IPS-18c (cell line): ENCODE results near the gene EEPD1.

Experiments used
- H3K4me3 ChIP-seq: 2 replicates; pipeline ENCODE4 v1.7.0; 2013; ENCODE audit warnings: low read depth, mild to moderate bottlenecking, low read length, moderate library complexity; ENCODE audit not compliant: insufficient read depth
- H3K9me3 ChIP-seq: one replicate; pipeline ENCODE4 v1.6.1; 2013; ENCODE audit warnings: mild to moderate bottlenecking, low read length, moderate library complexity; ENCODE audit not compliant: control insufficient read depth, insufficient read depth

The EEPD1 gene

DNA sequence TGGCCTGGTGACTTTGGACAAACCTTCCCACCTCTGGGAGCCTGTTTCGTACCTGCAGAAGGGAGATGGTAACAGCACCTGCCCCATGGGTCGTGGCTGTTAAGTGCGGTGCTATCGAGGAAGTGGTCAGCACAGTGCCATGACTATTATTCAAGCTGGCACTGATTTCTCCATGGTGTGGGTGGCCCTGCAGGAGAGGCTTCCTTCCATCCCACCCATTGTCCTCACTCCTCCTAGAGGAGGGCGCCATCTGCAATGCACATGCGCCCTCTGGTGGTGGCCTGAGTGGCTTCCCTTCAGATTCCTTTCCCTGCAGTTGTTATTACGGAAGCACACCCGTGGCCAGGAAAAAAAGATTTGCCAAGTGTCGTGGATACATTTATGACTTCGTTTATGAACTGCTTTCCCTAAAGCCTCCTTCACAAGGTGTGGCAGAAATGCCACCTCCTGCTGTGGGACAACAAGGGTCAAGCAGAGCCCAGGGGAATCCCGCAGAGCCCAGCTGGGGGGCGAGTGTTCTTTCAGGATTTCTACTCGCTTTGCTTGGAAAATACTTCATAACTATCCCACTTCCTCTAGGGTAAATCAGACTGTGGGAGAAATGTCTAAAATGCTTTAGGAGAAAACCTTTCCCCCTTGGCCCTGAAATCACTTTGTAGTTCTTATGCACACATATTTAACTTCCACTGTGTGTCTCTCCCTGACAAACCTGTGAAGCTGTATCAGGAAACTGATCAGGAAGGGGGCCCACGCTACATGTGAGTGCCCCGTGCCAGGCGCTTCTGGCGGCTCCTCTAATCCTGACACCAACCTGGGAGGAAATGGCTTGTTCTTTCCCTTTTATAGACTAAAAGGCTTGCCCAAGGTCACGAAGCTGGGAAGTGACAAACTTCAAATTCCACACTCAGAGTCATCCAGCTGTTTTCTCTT lies 138.6 kb downstream of the EEPD1 start:
- H3K9me3 ChIP-seq: no peaks in the 10 kb centered on the region
- no peak overlapping the region for H3K4me3 ChIP-seq

DNA sequence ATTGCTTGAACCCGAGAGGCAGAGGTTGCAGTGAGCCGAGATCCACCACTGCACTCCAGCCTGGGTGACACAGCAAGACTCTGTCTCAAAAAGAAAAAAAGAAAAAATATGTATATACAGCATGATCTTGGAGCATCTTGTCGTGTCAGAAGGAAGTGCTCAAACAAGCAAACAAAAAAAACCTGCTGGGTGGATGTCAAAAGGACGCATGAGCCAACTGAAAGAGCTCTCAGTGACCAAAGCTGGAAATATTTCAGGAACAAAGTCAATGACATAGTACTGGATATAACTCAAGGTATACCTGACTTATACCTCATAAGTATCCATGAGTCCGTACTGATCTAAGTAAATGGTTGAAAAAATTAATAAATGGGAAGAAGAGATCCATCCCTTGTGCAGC lies 142.0 kb downstream of the EEPD1 start:
- no peaks in the 10 kb centered on the region for H3K9me3 ChIP-seq
- H3K4me3 ChIP-seq: no peak overlapping the region

DNA sequence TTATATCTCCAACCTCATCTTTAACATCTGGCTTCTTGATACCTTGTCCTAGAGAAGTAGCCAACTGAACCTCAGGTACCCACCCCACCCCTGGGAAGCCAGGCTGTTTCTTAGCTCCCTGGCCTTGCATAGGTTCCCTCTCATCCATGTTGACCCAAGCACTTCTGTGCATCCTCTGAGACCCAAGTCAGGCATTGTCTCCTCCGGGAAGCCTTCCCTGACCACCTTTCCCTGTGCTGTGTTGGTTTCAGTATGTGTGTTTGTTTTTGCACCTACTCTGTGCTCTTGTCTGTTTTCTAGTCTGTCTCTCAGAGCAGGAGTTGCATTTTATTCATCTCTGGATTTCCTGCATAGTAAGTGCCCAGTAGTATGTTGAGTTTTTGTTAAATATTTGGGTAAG lies 143.2 kb downstream of the EEPD1 start:
- H3K9me3 ChIP-seq: no peaks in the 10 kb centered on the region
- no peak overlapping the region for H3K4me3 ChIP-seq

DNA sequence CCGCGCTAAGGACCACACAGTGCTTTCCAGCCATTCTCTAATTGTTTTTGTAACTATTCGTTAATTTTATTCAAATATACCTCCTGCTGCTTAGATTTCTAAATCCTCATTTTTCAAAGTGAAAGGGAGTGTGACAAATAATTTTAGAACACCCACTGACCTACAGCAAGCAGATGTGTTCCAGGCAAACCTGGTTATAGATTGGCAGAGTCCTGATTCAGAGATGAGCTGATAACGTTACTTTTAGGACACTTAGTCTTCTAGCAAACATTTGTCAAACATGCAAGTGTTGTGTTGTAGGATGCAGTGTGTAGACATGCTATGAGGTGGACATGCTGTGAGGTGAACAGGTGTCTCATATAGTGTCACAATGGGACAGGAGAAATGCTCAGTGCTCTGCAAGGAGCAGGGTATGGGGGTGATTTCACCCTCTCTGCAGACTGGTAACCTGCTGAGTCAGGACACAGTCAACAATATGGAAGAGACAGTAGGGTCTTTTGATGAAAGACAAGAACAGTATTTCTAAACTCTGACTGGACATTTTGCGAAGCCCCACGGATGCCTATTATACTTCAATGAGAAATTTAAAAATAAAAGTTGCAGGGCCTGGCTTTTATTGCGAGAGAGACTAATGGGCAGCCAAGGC lies 144.4 kb downstream of the EEPD1 start:
- Histone ChIP-seq H3K9me3 (no peaks in the 10 kb centered on the region), H3K4me3 (no peak overlapping the region)

DNA sequence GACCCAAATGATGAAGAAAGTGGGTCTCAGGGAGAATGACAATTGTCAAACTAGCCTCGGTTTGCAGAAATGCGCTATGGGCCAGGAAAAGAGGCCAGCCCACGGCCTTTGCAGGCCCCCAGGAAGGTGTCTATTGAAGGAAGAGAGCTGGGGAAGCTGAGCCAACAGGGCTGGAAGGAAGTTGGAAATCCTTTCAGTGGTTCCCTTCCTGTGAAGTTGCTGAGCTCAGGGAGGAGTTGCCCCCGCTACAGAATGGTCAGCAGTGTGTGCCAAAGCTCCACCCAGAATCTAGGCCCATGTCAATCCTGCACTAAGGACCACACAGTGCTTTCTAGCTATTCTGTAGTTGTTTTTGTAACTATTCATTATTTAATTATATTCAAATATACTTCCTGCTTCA lies 145.1 kb downstream of the EEPD1 start:
- Histone ChIP-seq H3K4me3 (no peak overlapping the region), H3K9me3 (no peaks in the 10 kb centered on the region)

DNA sequence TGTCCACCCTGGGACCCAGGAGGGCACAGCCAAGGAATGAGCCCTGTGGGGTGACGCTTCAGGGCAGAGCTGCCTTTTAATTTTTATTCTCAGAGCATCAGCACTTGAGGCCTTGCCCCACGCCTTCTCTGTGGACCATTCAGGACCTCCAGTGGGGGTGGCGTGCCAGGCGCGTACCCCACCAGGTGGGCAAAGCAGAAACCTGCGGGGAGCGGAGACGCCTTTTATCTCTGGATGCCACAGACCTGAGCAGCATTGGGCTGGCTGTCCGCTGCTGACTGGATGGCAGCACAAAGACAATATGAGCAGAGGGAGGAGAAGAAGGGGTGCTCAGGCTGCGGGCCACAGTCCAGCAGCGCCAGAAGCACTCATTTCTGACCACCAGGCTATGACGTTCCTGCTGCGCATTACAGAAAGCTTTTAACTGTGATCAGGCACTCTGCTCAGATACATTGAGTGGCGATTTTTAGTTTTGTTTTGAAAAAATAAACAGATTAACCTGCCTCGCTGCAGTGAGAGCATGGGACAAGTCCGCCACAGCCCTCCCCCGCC lies 146.2 kb downstream of the EEPD1 start:
- Histone ChIP-seq H3K9me3 (peaks cover 2% of the 10 kb centered on the region), H3K4me3 (no peak overlapping the region)

DNA sequence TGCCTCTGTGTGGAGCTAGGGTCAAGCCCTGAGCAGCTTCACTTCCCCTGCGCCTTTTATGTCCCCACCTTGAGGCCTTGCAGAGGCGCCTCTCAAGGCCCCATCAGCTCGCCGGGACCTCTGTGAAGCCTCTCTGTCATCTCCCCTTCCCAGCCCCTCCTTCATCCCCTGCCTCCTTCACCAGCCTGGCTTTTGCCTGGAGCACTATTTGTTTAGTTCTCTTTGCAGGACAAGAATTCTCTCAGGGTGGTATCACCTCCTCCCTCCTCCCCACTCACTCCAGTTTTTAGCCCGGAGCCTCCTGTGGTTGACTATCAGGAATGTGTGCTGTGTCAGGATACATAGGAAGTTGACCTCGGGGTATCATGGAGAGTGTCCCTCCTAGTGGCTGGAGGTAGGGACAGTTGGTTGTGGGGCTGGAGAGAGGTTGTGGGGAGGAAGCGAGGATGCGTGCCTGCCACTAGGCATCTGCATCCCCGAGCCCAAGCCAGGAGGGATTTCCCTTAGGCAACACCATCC lies 146.8 kb downstream of the EEPD1 start:
- H3K4me3 ChIP-seq: no peak overlapping the region
- H3K9me3 ChIP-seq: peaks cover 2% of the 10 kb centered on the region

DNA sequence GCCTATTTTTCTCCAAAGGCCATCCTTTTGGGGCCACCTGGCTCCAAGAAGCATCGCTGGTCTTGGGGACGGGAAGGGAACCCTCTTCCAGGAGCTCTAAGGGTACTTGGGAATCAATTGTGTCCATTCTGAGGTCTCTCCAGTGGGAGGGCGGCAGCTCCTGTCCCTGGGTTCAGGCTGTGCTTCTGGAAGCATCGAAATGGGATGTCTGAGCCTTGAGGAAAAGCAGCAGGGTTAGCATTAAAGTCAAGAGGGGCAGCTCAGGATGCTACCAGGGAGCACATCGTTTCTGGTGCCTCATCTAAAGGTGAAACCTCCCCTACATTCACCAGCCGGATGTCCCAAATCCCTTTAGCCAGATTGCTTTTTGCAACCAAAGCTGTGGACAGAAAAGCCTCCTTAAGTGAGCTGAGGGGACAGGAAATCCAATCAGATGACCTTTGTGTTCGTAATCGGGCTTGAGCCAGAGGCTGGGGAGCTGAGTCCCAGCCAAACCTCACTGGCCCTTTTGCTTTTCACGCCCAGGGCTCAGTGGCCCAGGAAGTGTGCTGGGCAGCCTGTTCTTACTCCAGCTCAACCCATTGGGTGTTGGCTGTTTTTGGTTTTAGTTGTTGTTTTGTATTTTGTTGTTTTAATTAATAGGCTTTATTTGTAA lies 147.8 kb downstream of the EEPD1 start:
- Histone ChIP-seq H3K4me3 (no peak overlapping the region), H3K9me3 (peaks cover 2% of the 10 kb centered on the region)

DNA sequence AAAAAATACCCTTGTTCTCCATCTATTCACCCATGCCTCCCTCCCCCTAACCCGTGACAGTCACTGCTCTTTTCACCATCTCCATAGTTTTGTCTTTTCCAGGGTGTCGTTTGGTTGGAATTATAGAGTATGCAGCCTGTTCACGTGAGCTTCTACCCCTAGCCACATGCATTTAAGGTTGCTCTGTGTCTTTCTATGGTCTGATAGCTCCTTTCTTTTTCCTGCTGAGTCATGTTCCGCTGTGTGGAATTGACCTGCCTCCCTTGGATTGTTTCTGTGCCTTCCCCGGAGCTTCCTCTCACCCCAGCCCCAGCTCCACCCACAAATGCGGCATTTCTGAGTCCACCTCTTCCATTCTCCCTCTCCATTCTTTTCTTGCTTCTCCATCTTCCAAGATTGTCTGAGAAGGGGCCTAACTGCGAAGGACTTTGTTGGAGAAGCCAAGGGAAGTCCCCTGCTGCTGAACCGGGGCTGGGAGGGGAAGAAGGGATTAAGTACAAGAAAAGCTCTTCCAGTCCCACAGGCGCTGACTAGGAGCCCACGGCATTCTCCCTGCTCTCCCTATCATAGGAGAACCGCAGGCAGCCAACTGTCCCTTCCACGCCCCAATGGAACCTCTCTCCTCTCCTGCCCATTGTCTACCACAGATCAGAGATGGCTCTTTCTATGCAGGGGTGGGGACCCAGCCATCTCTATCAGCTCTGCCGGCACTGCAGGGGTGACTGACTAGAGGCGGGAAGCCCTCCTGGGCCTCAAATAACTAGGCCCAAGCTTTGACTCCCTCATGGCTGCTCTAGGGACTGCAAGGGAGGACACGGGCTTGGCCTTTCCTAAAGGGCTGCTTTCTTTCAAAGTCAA lies 149.1 kb downstream of the EEPD1 start:
- H3K9me3 ChIP-seq: peaks cover 2% of the 10 kb centered on the region

DNA sequence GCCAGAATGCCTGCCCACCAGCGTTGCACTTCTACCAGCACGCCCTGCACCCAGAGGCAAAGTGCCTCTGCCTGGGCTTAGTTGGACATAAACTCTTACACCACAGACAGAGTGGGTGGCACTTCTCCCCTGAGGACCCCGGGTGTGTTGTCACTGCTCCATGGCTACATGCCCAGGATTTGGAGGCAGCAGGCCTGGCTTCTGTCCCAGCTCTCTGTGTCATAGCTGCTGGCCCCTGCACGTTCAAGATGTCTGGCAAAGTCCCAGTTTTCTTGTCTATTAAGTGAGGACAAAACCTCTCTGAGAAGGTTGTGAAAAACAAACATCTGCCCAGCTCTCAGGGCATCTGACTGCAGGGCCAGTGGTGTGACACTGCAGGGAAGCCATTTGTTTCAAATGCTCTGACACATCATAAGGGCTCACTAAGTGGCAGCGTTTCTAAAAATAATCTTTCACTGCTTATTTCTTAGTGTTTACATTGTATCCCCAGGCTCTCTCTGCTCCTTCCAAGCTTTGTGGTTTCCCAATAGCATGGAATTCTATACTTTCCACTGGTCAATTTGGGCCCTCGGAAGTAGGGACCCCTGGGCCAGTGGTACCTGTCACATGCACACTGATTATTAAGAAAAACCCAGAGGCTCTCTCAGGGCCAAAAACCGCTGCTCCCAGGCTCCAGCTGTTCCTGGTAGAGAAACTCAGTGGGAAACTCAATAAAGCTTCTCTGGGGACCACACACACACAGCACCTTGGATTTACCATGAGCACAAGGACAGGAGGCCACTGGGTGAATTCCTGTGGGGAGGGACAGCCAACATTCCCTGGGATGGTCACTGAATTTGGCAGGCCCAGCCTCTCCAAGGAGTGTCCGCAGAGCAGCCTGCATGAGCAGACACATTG lies 150.4 kb downstream of the EEPD1 start:
- H3K9me3 ChIP-seq: peaks cover 2% of the 10 kb centered on the region
- no peak overlapping the region for H3K4me3 ChIP-seq

More for the DNA sequence above, 149.1 kb downstream of the EEPD1 start:
- H3K4me3 ChIP-seq: no peak overlapping the region

DNA sequence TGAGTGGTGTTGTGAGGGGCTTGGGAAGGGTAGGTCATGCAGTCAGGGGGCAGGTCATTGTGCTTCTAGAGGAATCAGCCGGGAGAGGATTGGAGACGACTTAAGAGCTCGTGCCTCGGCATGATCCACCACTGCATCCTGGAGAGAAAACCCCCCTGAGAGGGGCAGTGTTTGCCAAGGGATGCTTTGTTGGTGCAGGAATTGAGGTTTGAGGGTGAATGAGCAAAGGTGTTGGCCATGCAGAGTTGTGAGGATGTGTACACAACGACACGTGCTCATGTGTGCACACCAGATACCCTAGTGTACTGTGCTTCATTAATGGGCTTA lies 151.0 kb downstream of the EEPD1 start:
- H3K4me3 ChIP-seq: no peak overlapping the region
- H3K9me3 ChIP-seq: peaks cover 2% of the 10 kb centered on the region

DNA sequence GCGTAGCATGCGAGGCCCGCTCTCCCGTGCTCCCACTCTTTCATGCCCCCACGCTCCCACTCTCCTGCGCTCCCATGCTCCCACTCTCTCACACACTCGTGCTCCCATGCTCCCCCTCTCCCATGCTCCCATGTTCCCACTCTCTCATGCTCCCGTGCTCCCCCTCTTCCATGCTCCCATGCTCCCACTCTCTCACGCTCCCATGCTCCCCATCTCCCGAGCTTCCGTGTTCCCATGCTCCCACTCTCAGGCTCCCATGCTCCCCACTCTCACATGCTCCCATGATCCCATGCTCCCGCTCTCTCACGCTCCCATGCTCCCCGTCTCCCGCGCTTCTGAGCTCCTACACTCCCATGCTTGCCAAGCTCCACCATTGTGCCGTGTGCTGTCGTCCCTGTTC lies 152.2 kb downstream of the EEPD1 start:
- Histone ChIP-seq H3K4me3 (no peak overlapping the region), H3K9me3 (peaks cover 2% of the 10 kb centered on the region)

DNA sequence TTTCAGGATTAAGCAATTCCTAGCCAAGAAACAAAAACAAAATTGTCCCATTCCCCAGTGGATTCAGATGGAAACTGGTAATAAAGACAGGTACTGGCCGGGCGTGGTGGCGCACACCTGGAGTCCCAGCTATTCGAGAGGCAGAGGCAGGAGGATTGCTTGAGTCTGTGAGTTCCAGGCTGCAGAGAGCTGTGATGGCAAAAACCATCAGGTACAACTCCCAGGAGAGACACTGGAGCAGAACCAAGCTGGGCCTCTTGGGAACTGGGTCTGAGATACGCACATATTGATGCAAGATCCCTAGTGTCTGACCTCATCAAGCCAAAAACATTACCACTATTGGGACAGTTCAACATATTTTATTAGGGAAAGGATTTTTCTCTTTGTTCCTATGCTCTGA lies 152.6 kb downstream of the EEPD1 start:
- Histone ChIP-seq H3K4me3 (no peak overlapping the region), H3K9me3 (peaks cover 2% of the 10 kb centered on the region)

DNA sequence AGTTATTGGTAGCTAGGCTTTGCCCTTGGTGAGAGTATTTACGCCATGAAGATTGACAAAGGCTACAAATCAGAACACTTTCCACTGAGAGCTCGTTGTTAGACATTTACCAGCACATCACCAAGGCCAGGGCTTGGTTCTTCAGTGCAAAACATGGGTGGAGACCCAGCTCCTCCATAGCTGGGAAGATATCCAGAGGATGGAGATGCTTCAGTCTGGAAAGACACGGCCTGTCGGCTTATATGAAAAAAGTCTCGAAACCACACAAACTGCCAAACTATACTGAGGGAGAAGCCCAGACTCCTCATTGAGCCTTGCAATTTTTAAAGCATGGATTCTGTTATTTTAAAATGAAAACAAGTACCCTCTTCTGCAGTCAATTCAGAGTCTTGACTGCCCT lies 153.2 kb downstream of the EEPD1 start:
- peaks cover 2% of the 10 kb centered on the region for H3K9me3 ChIP-seq
- H3K4me3 ChIP-seq: no peak overlapping the region

DNA sequence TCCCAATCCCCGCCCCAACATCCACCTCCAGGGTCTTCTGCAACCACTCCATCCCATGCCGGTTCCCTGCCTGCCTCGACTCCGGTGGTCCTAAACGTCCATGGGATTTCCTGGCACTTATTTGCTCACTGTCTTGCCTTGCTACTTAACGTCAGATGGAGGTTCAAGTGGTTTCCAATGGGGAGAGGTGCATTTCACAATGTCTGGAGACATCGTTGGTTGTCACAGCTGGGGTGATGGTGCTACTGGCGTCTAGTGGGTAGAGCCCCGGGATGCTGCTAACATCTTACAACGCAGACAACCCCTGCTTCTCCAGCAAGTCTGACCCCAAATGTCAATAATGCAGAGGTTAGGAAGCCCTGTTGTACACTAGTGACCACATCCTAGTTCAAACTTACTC lies 153.7 kb downstream of the EEPD1 start:
- H3K9me3 ChIP-seq: peaks cover 2% of the 10 kb centered on the region
- H3K4me3 ChIP-seq: no peak overlapping the region

DNA sequence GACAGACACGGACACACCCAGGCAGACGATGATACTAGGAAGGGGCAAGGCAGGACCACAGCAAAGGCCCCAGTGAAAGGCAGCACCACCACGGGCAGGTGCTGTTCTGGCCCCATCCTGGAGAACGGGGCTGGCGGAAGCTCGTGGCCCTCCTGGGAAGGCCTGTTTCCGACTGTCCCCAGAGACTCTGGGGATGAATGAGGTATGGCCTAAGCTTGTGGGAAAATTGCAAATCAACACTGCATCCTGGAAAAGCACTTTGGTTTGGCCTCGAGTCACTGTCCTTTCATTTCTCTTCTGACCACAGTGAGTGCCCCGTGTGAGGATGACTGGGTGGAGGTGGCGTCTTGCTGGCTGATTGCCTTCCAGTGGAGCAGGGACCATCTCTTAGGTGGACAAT lies 155.0 kb downstream of the EEPD1 start:
- H3K4me3 ChIP-seq: no peak overlapping the region
- peaks cover 2% of the 10 kb centered on the region for H3K9me3 ChIP-seq
